ENCODE measurements around the gene PCDH18.

Gene PCDH18

DNA sequence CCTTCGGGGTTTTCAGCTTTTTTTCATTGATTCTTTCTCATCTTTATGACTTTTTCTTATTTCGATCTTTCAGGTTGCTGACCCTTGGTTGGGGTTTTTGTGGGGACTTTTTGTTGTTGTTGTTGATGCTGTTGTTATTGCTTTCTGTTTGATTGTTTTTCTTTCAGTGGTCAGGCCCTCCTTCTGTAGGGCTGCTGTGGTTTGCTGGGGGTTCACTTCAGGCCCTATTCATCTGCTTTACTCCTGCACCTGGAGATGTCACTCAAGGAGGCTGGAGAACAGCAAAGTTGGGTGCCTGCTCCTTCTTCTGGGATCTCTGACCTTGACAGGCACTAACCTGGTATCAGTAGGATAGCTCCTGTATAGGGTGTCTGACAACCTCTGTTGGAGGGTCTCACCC lies 39.9 kb upstream of the PCDH18 start:
- Histone ChIP-seq H2BK12ac (ENCODE audit: low read length) (no peak overlapping the region), H3K9me3 (replicated peaks in 1 of 2; ENCODE audit: control insufficient read depth in 2 of 2, insufficient read depth in 1 of 2, low read depth in 1 of 2, low read length in 2 of 2) (no peaks in the 10 kb centered on the region), H3K27ac (replicated peaks; ENCODE audit: low read length) (no peak overlapping the region), H3K18ac (ENCODE audit: low read length) (no peak overlapping the region), H3K36me3 (replicated peaks in 1 of 2; ENCODE audit: control insufficient read depth in 2 of 2, insufficient read depth in 2 of 2, low read length in 2 of 2) (no peaks in the 10 kb centered on the region), H4K8ac (ENCODE audit: low read depth, low read length) (no peak overlapping the region), H3K4me1 (ENCODE audit: control insufficient read depth in 2 of 2, insufficient read depth in 1 of 2, low read depth in 1 of 2, low read length in 2 of 2) (peaks cover 0 to 6% of the 10 kb centered on the region in 2 donors), H4K91ac (ENCODE audit: low read depth, low read length, poor library complexity) (no peak overlapping the region), H2BK120ac (ENCODE audit: low read depth, low read length) (no peak overlapping the region), H3K14ac (ENCODE audit: low read length) (no peak overlapping the region), H3K27me3 (ENCODE audit: control insufficient read depth in 3 of 3, insufficient read depth in 3 of 3, low read depth in 1 of 3, low read length in 3 of 3) (no peaks in the 10 kb centered on the region), H3K79me1 (ENCODE audit: low read depth, low read length) (no peaks in the 10 kb centered on the region), H2BK5ac (ENCODE audit: low read length) (no peak overlapping the region), H2AFZ (ENCODE audit: low read length) (no peak overlapping the region), H2AK5ac (ENCODE audit: low read depth, low read length) (no peak overlapping the region), H3K9ac (ENCODE audit: low read depth, low read length, poor library complexity) (no peak overlapping the region), H3K23ac (ENCODE audit: low read depth, low read length, poor library complexity) (no peak overlapping the region), H3K4ac (ENCODE audit: low read length) (no peak overlapping the region), H2BK15ac (ENCODE audit: low read length) (no peak overlapping the region), H3K4me3 (ENCODE audit: low read length in 2 of 2) (no peak overlapping the region), H3K4me2 (ENCODE audit: insufficient read depth, low read length, poor library complexity, severe bottlenecking) (no peak overlapping the region)
- no CpG with 5 or more reads among the region's 2 CpGs for WGBS, 2 donors (ENCODE audit: extremely low coverage in 2 of 2, insufficient read length in 2 of 2, insufficient replicate concordance in 1 of 2)
- no peak for DNase-seq (ENCODE audit: low spot score)

DNA sequence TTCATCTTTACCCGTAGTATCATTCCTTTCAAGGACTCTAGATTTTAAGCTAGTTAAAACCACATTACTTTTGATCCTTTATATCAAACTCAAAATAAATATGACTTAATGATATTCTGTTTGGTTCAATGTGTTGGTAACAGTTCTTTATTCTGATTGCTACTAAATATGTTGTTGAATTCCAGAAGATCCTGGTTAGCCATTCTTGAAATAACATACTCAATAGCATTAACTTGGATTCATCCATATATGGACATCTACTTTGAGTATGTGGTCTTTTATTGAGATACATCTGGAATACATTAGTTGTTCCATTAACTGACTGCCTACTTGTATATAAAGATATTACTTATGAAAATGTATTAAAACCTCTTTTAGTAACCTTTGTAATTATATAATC lies 27.5 kb upstream of the PCDH18 start:
- Histone ChIP-seq H3K27ac (replicated peaks; ENCODE audit: low read length) (no peak overlapping the region), H2BK12ac (ENCODE audit: low read length) (no peak overlapping the region), H4K91ac (ENCODE audit: low read depth, low read length, poor library complexity) (no peak overlapping the region), H2AK5ac (ENCODE audit: low read depth, low read length) (no peak overlapping the region), H3K18ac (ENCODE audit: low read length) (no peak overlapping the region), H3K9ac (ENCODE audit: low read depth, low read length, poor library complexity) (no peak overlapping the region), H3K9me3 (replicated peaks in 1 of 2; ENCODE audit: control insufficient read depth in 2 of 2, insufficient read depth in 1 of 2, low read depth in 1 of 2, low read length in 2 of 2) (no peaks in the 10 kb centered on the region), H2AFZ (ENCODE audit: low read length) (no peak overlapping the region), H3K27me3 (ENCODE audit: control insufficient read depth in 3 of 3, insufficient read depth in 3 of 3, low read depth in 1 of 3, low read length in 3 of 3) (no peaks in the 10 kb centered on the region), H4K8ac (ENCODE audit: low read depth, low read length) (no peak overlapping the region), H3K36me3 (replicated peaks in 1 of 2; ENCODE audit: control insufficient read depth in 2 of 2, insufficient read depth in 2 of 2, low read length in 2 of 2) (no peaks in the 10 kb centered on the region), H2BK15ac (ENCODE audit: low read length) (no peak overlapping the region), H2BK120ac (ENCODE audit: low read depth, low read length) (no peak overlapping the region), H3K4me3 (ENCODE audit: low read length in 2 of 2) (no peak overlapping the region), H3K14ac (ENCODE audit: low read length) (no peak overlapping the region), H3K23ac (ENCODE audit: low read depth, low read length, poor library complexity) (no peak overlapping the region), H2BK5ac (ENCODE audit: low read length) (no peak overlapping the region), H3K4me2 (ENCODE audit: insufficient read depth, low read length, poor library complexity, severe bottlenecking) (no peak overlapping the region), H3K4me1 (ENCODE audit: control insufficient read depth in 2 of 2, insufficient read depth in 1 of 2, low read depth in 1 of 2, low read length in 2 of 2) (peaks cover 2 to 7% of the 10 kb centered on the region in 2 donors), H3K4ac (ENCODE audit: low read length) (no peak overlapping the region), H3K79me1 (ENCODE audit: low read depth, low read length) (no peaks in the 10 kb centered on the region)
- WGBS, 2 donors (ENCODE audit: extremely low coverage in 2 of 2, insufficient read length in 2 of 2, insufficient replicate concordance in 1 of 2), result no CpG with 5 or more reads among the region's 1 CpG
- no peak for DNase-seq (ENCODE audit: low spot score)

DNA sequence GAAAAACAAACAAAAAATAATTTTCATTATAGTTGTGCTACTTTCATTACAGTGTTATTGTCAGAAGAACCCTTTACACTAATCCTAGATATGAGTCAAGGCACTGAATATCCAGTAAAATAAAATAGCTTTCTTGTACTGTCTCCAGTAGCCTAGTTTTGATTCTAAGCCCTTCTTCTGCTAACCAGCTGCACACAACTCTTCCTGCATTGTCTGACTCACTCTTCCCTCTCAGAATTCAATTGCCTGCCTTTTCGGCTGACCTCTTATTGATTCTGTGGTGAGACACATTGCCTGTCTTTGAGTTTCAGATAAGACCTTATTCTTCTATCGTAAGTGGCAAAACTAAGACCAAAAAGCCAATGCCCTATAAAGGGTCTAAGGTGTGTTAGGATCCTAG lies 26.7 kb upstream of the PCDH18 start:
- Histone ChIP-seq H2BK12ac (ENCODE audit: low read length) (no peak overlapping the region), H3K9ac (ENCODE audit: low read depth, low read length, poor library complexity) (no peak overlapping the region), H3K18ac (ENCODE audit: low read length) (no peak overlapping the region), H2BK120ac (ENCODE audit: low read depth, low read length) (no peak overlapping the region), H3K27ac (replicated peaks; ENCODE audit: low read length) (no peak overlapping the region), H3K36me3 (replicated peaks in 1 of 2; ENCODE audit: control insufficient read depth in 2 of 2, insufficient read depth in 2 of 2, low read length in 2 of 2) (no peaks in the 10 kb centered on the region), H3K4me3 (ENCODE audit: low read length in 2 of 2) (no peak overlapping the region), H3K4me2 (ENCODE audit: insufficient read depth, low read length, poor library complexity, severe bottlenecking) (no peak overlapping the region), H2BK15ac (ENCODE audit: low read length) (no peak overlapping the region), H3K4ac (ENCODE audit: low read length) (no peak overlapping the region), H3K4me1 (ENCODE audit: control insufficient read depth in 2 of 2, insufficient read depth in 1 of 2, low read depth in 1 of 2, low read length in 2 of 2) (peaks cover 2 to 7% of the 10 kb centered on the region in 2 donors), H2BK5ac (ENCODE audit: low read length) (no peak overlapping the region), H3K9me3 (replicated peaks in 1 of 2; ENCODE audit: control insufficient read depth in 2 of 2, insufficient read depth in 1 of 2, low read depth in 1 of 2, low read length in 2 of 2) (no peaks in the 10 kb centered on the region), H2AFZ (ENCODE audit: low read length) (peak overlapping the region; percentile 30), H2AK5ac (ENCODE audit: low read depth, low read length) (no peak overlapping the region), H3K23ac (ENCODE audit: low read depth, low read length, poor library complexity) (no peak overlapping the region), H4K8ac (ENCODE audit: low read depth, low read length) (no peak overlapping the region), H3K79me1 (ENCODE audit: low read depth, low read length) (no peaks in the 10 kb centered on the region), H3K27me3 (ENCODE audit: control insufficient read depth in 3 of 3, insufficient read depth in 3 of 3, low read depth in 1 of 3, low read length in 3 of 3) (no peaks in the 10 kb centered on the region), H4K91ac (ENCODE audit: low read depth, low read length, poor library complexity) (no peak overlapping the region), H3K14ac (ENCODE audit: low read length) (no peak overlapping the region)
- no peak for DNase-seq (ENCODE audit: low spot score)
- WGBS, 2 donors (ENCODE audit: extremely low coverage in 2 of 2, insufficient read length in 2 of 2, insufficient replicate concordance in 1 of 2), result no CpG with 5 or more reads among the region's 2 CpGs

DNA sequence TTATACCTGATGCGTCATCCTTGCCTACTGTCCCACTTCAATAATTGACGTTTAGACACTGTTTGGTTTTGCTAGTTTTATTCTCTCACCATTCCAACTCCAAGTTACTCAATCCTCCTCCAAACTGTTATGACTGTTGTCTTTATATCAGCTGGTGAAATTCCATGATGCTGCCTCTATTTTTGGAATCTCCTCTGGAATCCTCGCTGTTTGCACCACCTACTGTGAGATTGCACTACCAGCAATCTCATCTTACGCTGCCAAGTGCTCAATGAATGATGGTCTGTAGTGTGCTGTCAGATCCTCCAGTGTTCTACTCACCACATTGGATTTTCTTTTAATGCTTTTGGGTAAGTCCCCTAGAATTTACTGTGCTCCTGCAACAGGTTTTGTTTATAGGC lies 13.2 kb upstream of the PCDH18 start:
- Histone ChIP-seq H3K4me1 (ENCODE audit: control insufficient read depth in 2 of 2, insufficient read depth in 1 of 2, low read depth in 1 of 2, low read length in 2 of 2) (peaks cover 14 to 46% of the 10 kb centered on the region in 2 donors), H2AK5ac (ENCODE audit: low read depth, low read length) (no peak overlapping the region), H3K4ac (ENCODE audit: low read length) (no peak overlapping the region), H2BK120ac (ENCODE audit: low read depth, low read length) (no peak overlapping the region), H3K4me3 (ENCODE audit: low read length in 2 of 2) (no peak overlapping the region), H3K18ac (ENCODE audit: low read length) (no peak overlapping the region), H2BK15ac (ENCODE audit: low read length) (no peak overlapping the region), H3K14ac (ENCODE audit: low read length) (no peak overlapping the region), H2BK12ac (ENCODE audit: low read length) (no peak overlapping the region), H2AFZ (ENCODE audit: low read length) (peak overlapping the region; percentile 55), H3K4me2 (ENCODE audit: insufficient read depth, low read length, poor library complexity, severe bottlenecking) (no peak overlapping the region), H3K9ac (ENCODE audit: low read depth, low read length, poor library complexity) (no peak overlapping the region), H4K8ac (ENCODE audit: low read depth, low read length) (no peak overlapping the region), H2BK5ac (ENCODE audit: low read length) (no peak overlapping the region), H4K91ac (ENCODE audit: low read depth, low read length, poor library complexity) (no peak overlapping the region), H3K23ac (ENCODE audit: low read depth, low read length, poor library complexity) (no peak overlapping the region), H3K36me3 (replicated peaks in 1 of 2; ENCODE audit: control insufficient read depth in 2 of 2, insufficient read depth in 2 of 2, low read length in 2 of 2) (no peaks in the 10 kb centered on the region), H3K79me1 (ENCODE audit: low read depth, low read length) (no peaks in the 10 kb centered on the region), H3K9me3 (replicated peaks in 1 of 2; ENCODE audit: control insufficient read depth in 2 of 2, insufficient read depth in 1 of 2, low read depth in 1 of 2, low read length in 2 of 2) (no peaks in the 10 kb centered on the region), H3K27me3 (ENCODE audit: control insufficient read depth in 3 of 3, insufficient read depth in 3 of 3, low read depth in 1 of 3, low read length in 3 of 3) (no peaks in the 10 kb centered on the region), H3K27ac (replicated peaks; ENCODE audit: low read length) (peak overlapping the region; percentile 12)
- DNase-seq (ENCODE audit: low spot score), result no peak
- WGBS, 2 donors (ENCODE audit: extremely low coverage in 2 of 2, insufficient read length in 2 of 2, insufficient replicate concordance in 1 of 2), result no CpG with 5 or more reads among the region's 4 CpGs
